ENCODE results near the gene ZMPSTE24.

Gene ZMPSTE24

DNA sequence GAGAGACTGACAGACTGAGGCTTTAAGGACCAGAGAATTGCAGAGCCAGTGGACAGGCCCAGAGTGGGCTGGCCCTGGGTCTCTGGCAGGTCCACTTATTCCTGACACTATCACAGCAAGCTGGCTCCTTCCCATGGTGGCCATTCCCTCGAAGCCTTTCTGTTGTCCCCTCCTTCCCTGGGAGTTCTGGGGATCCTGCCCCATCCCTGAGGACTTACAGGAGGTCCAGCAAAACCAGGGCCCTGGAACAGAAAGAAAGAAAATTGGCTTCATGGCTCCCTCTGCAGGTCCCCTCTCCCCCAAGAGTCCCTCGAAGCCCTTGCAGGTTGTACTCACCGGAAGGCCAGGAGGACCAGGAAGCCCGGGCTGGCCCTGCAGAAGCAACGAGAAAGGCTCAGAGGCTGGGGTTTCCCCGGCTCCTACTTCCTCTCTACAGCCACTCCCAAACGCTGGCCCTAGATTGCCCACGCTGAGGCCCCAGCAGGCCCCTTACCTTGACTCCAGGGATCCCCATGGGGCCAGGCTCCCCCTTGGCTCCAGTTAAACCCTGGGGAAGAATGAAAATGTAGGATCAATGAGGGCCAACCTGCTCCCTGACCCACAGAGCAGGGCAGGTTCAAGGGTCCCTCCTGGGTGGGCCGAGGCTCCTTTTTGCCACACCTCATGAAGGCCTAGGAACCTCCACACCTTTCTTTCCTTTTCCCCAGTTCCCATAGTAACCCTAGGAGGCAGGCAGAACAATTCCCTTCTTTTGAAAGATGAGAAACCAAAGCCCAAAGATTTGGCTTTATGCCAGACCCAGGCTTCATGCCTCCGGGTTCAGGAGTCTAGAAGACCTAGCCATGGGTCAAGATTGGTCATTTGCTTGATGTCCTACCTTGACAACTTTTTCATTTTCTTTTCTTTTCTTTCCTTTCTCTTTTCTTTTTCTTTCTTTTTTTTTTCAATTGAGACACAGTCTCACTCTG is 54.5 kb downstream of the ZMPSTE24 start:
- TF ChIP-seq TAF1 (IDR thresholded peaks at IDR 0.05; ENCODE audit: borderline replicate concordance, insufficient read depth, low read length) (no peak), POLR2AphosphoS5 (IDR thresholded peaks at IDR 0.05; ENCODE audit: low read depth, low read length) (no peak), SIN3A (IDR thresholded peaks at IDR 0.05; ENCODE audit: borderline replicate concordance, insufficient read depth, low read length) (no peak), FOXP2 (optimal IDR thresholded peaks at IDR 0.05; ENCODE audit: borderline replicate concordance, extremely low read depth, extremely low read length, insufficient read depth) (no peak)
- TF ChIP-seq, protein P1, sequence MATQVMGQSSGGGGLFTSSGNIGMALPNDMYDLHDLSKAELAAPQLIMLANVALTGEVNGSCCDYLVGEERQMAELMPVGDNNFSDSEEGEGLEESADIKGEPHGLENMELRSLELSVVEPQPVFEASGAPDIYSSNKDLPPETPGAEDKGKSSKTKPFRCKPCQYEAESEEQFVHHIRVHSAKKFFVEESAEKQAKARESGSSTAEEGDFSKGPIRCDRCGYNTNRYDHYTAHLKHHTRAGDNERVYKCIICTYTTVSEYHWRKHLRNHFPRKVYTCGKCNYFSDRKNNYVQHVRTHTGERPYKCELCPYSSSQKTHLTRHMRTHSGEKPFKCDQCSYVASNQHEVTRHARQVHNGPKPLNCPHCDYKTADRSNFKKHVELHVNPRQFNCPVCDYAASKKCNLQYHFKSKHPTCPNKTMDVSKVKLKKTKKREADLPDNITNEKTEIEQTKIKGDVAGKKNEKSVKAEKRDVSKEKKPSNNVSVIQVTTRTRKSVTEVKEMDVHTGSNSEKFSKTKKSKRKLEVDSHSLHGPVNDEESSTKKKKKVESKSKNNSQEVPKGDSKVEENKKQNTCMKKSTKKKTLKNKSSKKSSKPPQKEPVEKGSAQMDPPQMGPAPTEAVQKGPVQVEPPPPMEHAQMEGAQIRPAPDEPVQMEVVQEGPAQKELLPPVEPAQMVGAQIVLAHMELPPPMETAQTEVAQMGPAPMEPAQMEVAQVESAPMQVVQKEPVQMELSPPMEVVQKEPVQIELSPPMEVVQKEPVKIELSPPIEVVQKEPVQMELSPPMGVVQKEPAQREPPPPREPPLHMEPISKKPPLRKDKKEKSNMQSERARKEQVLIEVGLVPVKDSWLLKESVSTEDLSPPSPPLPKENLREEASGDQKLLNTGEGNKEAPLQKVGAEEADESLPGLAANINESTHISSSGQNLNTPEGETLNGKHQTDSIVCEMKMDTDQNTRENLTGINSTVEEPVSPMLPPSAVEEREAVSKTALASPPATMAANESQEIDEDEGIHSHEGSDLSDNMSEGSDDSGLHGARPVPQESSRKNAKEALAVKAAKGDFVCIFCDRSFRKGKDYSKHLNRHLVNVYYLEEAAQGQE (IDR thresholded peaks at IDR 0.05; ENCODE audit: insufficient read depth in 1 of 2, low read depth in 2 of 2, low read length in 2 of 2): no peak

DNA sequence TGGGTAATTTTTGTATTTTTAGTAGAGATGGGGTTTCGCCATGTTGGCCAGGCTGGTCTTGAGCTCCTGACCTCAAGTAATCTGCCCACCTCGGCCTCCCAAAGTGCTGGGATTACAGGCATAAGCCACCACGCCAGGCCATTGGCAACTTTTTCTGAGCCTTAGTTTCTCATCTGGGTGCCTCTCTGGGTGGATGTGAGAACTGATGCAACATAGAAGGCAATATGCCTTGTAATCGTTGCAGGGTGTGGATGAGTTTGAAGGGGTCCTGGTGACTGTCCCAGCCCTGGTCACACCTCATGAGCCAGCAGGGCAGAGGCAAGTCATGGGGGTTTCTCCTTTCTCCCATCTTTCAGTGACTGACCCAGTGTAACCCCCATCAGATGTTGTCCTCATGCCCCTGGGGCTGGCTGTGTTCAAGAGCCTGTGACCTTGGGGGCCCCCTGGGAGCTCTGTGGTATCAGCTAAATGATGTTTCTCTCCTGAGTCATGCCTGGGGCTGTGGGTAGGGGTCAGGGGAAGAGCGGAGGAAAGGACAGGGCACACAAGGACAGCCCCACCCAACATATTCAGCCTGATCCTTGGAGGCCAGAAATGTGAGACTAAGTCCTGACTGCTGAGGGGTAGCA is 55.4 kb downstream of the ZMPSTE24 start:
- TF ChIP-seq POLR2AphosphoS5 (IDR thresholded peaks at IDR 0.05; ENCODE audit: low read depth, low read length): no peak
- no peak for TF ChIP-seq TAF1 (IDR thresholded peaks at IDR 0.05; ENCODE audit: borderline replicate concordance, insufficient read depth, low read length)
- no peak for TF ChIP-seq SIN3A (IDR thresholded peaks at IDR 0.05; ENCODE audit: borderline replicate concordance, insufficient read depth, low read length)
- TF ChIP-seq FOXP2 (optimal IDR thresholded peaks at IDR 0.05; ENCODE audit: borderline replicate concordance, extremely low read depth, extremely low read length, insufficient read depth): no peak
- TF ChIP-seq, protein P1 (IDR thresholded peaks at IDR 0.05; ENCODE audit: insufficient read depth in 1 of 2, low read depth in 2 of 2, low read length in 2 of 2): no peak

DNA sequence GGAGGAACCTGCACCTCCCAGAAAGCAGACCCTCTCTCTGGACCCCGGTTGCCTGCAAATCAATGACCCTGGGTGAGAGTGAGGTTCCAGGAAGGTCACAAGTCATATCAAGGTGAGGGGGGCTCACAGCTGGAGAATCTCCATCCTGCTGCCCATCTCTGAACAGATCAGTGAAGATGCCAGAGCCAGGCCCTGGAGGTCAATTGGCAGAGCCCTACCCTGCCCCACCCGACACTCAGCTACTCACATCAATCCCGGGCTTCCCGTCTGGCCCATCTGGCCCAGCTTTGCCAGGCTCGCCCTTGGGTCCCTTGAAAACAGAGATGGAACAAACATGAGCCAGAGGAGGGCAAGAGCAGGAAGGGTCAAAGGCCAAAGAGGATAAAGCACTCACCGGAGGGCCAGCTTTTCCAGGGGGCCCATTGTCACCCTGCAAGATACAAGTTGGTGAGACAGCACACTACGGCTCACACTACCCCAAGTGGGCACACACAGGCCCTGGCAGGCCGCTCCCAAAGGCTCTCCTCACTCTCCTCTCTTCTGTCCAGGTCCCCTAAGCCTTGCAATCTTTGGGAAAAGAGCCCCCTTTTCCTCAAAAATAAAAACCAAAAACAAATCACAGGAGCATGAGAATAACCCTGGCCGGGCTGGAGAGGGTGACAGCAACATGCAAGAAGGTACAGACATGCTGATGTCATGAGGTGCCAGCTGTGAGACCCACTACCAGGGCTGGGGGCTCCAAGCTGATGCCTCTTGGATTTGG is 56.1 kb downstream of the ZMPSTE24 start:
- TF ChIP-seq FOXP2 (optimal IDR thresholded peaks at IDR 0.05; ENCODE audit: borderline replicate concordance, extremely low read depth, extremely low read length, insufficient read depth): no peak
- TF ChIP-seq SIN3A (IDR thresholded peaks at IDR 0.05; ENCODE audit: borderline replicate concordance, insufficient read depth, low read length): no peak
- TF ChIP-seq, protein P1 (IDR thresholded peaks at IDR 0.05; ENCODE audit: insufficient read depth in 1 of 2, low read depth in 2 of 2, low read length in 2 of 2): no peak
- TF ChIP-seq POLR2AphosphoS5 (IDR thresholded peaks at IDR 0.05; ENCODE audit: low read depth, low read length): no peak
- no peak for TF ChIP-seq TAF1 (IDR thresholded peaks at IDR 0.05; ENCODE audit: borderline replicate concordance, insufficient read depth, low read length)

DNA sequence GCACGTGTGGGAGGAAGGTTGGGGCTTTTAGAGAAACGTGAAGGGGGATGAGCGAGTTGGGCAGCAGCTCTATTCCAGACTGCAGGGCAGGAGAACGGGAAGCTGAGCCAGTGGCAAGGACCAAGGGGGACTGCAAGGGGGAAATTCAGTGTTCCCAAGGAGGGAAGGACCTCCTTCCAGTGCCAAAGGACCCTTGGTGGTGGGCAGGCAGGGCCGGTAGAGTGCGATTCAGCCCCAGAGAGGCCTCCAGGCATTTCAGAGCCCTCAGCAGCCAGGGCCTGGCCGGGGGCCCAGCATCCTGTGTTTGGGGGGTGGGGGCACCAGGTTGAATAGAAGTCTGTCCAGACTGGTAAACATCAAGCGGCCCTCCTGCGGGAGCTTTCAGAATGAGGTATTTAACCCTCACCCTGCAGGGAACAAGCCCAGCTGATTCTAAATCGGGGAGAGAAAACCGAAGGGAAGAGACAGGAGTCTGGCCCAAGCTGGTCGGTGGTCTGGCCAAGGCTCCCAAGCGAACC is 56.7 kb downstream of the ZMPSTE24 start:
- TF ChIP-seq TAF1 (IDR thresholded peaks at IDR 0.05; ENCODE audit: borderline replicate concordance, insufficient read depth, low read length): no peak
- TF ChIP-seq SIN3A (IDR thresholded peaks at IDR 0.05; ENCODE audit: borderline replicate concordance, insufficient read depth, low read length): no peak
- no peak for TF ChIP-seq POLR2AphosphoS5 (IDR thresholded peaks at IDR 0.05; ENCODE audit: low read depth, low read length)
- TF ChIP-seq, protein P1 (IDR thresholded peaks at IDR 0.05; ENCODE audit: insufficient read depth in 1 of 2, low read depth in 2 of 2, low read length in 2 of 2): no peak
- TF ChIP-seq FOXP2 (optimal IDR thresholded peaks at IDR 0.05; ENCODE audit: borderline replicate concordance, extremely low read depth, extremely low read length, insufficient read depth): no peak
